NK-92 (cell line): ENCODE results near the gene ATP11A.

Experiments
- DNase-seq: peaks from one replicate; lab custom pipeline; 2025; ENCODE audit not compliant: unreplicated experiment; lab: John Stamatoyannopoulos, UW

Gene ATP11A

GRCh38 chr13:112888238-112889111 lies 198.6 kb downstream of the ATP11A start:
- no peak for DNase-seq

- no peak for DNase-seq
These were observed 199.8 kb downstream of the ATP11A start for GRCh38 chr13:112889351-112890290.

GRCh38 chr13:112890316-112891145 lies 200.7 kb downstream of the ATP11A start:
- DNase-seq, result no peak

- no peak for DNase-seq
These were observed 201.9 kb downstream of the ATP11A start for GRCh38 chr13:112891477-112892401.

GRCh38 chr13:112892426-112893206 lies 202.8 kb downstream of the ATP11A start:
- DNase-seq, result no peak

- no peak for DNase-seq
These were observed 203.3 kb downstream of the ATP11A start for GRCh38 chr13:112893207-112893569.

GRCh38 chr13:112893570-112894422 lies 204.0 kb downstream of the ATP11A start:
- DNase-seq, result no peak

- DNase-seq, result no peak
These were observed 204.5 kb downstream of the ATP11A start for GRCh38 chr13:112894423-112894672.

- DNase-seq, result no peak
These were observed 205.0 kb downstream of the ATP11A start for GRCh38 chr13:112894673-112895481.

- no peak for DNase-seq
These were observed 206.0 kb downstream of the ATP11A start for GRCh38 chr13:112895521-112896465.

- DNase-seq, result no peak
These were observed 207.1 kb downstream of the ATP11A start for GRCh38 chr13:112896736-112897602.

GRCh38 chr13:112897603-112897955 lies 207.7 kb downstream of the ATP11A start:
- no peak for DNase-seq

GRCh38 chr13:112897956-112898620 lies 208.2 kb downstream of the ATP11A start:
- no peak for DNase-seq

GRCh38 chr13:112898621-112899280 lies 208.9 kb downstream of the ATP11A start:
- DNase-seq, result no peak
